Motor neuron (in vitro differentiated cells): ENCODE results near the gene SOX9. TPM values are rescaled to one million over a fixed set of nuclear protein-coding genes. Genes with fewer than 3 reads are reported as not detected.
"Not testable (repeated sequence)": the region's sequence is repeated elsewhere in the genome, so short reads cannot be mapped to it uniquely, and the experiment has no call there.

ENCODE experiments used
- ATAC-seq, 8 experiments: fragments of 200-7000 bp; cut with Tn5 transposase; replicated peaks in 6 of 8; 2 replicates each; pipeline ENCODE4 v1.8.0; 2021; ENCODE audit warnings: mild to moderate bottlenecking in 8 of 8, moderate library complexity in 8 of 8
- H3K27ac ChIP-seq, 2 donors: fragments of 250-450 bp; sonication (Bioruptor Pico); 2 replicates each; pipeline ENCODE4 v1.9.0; 2021; ENCODE audit warnings: antibody characterized with exemption in 2 of 2, mild to moderate bottlenecking in 2 of 2, moderate library complexity in 1 of 2
- H3K4me1 ChIP-seq, 2 donors: fragments of 250-450 bp; sonication (Bioruptor Pico); replicated peaks in 1 of 2; 2 replicates each; pipeline ENCODE4 v1.6.1; 2021; ENCODE audit warnings: antibody characterized with exemption in 2 of 2, mild to moderate bottlenecking in 2 of 2, moderate library complexity in 1 of 2
- H3K4me3 ChIP-seq, 5 donors: fragments of 250-450 bp; sonication (Bioruptor Pico); 2 replicates each; pipeline ENCODE4 v1.9.0; 2021; ENCODE audit warnings: antibody characterized with exemption in 5 of 5, mild to moderate bottlenecking in 5 of 5, moderate library complexity in 4 of 5
- WGBS, 10 experiments: fragments of 450-650 bp; shearing (Covaris generic); methylation state at CpG; one replicate each; pipeline ENCODE4 v1.0.0; 2022; 5-methylcytosine and 5-hydroxymethylcytosine counted together
- in situ Hi-C, 9 experiments: fragments of 400-800 bp; cut with MboI; loops; one replicate each; pipeline ENCODE4 v1.15.0; 2021; ENCODE audit warnings: low sequenced_read_pairs in 9 of 9, low pct_unique_long_range_greater_than_20kb in 2 of 9; ENCODE audit not compliant: unreplicated experiment in 9 of 9
- total RNA-seq, 8 experiments: library from RNA; unstranded; fragments of 300-600 nt; gene quantifications; 2 replicates each; pipeline versions ENCODE4 v1.2.3 to v1.2.4, GENCODE V29; 2022

SOX9 gene
- total RNA-seq, 8 experiments from 2014 or later = 1.8 to 108 (median 17.3) TPM

GRCh38 chr17:72097144-72097543 lies 23.7 kb upstream of the SOX9 start:
- no peak for ATAC-seq
- WGBS, 10 experiments = 80 to 94% (median 92%) methylated on average over 1 to 8 of the region's 10 CpGs; no CpG with 5 or more reads in 5 of the 10 experiments

GRCh38 chr17:72099919-72100318 lies 20.9 kb upstream of the SOX9 start:
- in situ Hi-C loops = loop anchor here in 6 of 9 experiments (25.0 kb wide), 5 partner anchors 437 to 1463 kb away; no protein-coding TSS in a partner anchor
- no peaks in the 10 kb centered on the region for H3K4me1 ChIP-seq
- ATAC-seq = no peak
- WGBS, 10 experiments = 0 to 100% (median 67%) methylated on average over 1 to 3 of the region's 4 CpGs; no CpG with 5 or more reads in 4 of the 10 experiments
- H3K27ac ChIP-seq = no peak overlapping the region
- no peak overlapping the region for H3K4me3 ChIP-seq

More at GRCh38 chr17:72097144-72097543, 23.7 kb upstream of the SOX9 start:
- Histone ChIP-seq H3K4me3 (no peak overlapping the region), H3K4me1 (no peaks in the 10 kb centered on the region), H3K27ac (no peak overlapping the region)
- in situ Hi-C loops = loop anchor here in 1 of 9 experiments (25.0 kb wide), 1 partner anchor 635 kb away; no protein-coding TSS in a partner anchor

- Histone ChIP-seq H3K4me3 (no peak overlapping the region), H3K4me1 (no peaks in the 10 kb centered on the region), H3K27ac (no peak overlapping the region)
- WGBS, 10 experiments = 29 to 100% (median 93%) methylated on average over 1 to 4 of the region's 5 CpGs
- in situ Hi-C loops = loop anchor here in 5 of 9 experiments (25.0 kb wide), 4 partner anchors 437 to 1463 kb away; no protein-coding TSS in a partner anchor
- no peak for ATAC-seq
These were observed 20.4 kb upstream of the SOX9 start for GRCh38 chr17:72100470-72100869.

GRCh38 chr17:72101526-72101925 lies 19.3 kb upstream of the SOX9 start:
- in situ Hi-C loops = loop anchor here in 5 of 9 experiments (25.0 kb wide), 4 partner anchors 436 to 1464 kb away; no protein-coding TSS in a partner anchor
- no peak for ATAC-seq
- 0 to 89% (median 30%) methylated on average over 1 to 3 of the region's 3 CpGs; no CpG with 5 or more reads in 3 of the 10 experiments for WGBS, 10 experiments
- Histone ChIP-seq H3K4me1 (peaks cover 0 to under 1% of the 10 kb centered on the region in 2 donors), H3K27ac (no peak overlapping the region), H3K4me3 (no peak overlapping the region)

GRCh38 chr17:72102366-72102765 lies 18.5 kb upstream of the SOX9 start:
- in situ Hi-C loops = loop anchor here in 5 of 9 experiments (25.0 kb wide), 4 partner anchors 435 to 1465 kb away; no protein-coding TSS in a partner anchor
- WGBS, 10 experiments = 40 to 100% (median 100%) methylated on average over 1 of the region's 1 CpG; no CpG with 5 or more reads in 4 of the 10 experiments

GRCh38 chr17:72104164-72104862 lies 16.5 kb upstream of the SOX9 start:
- ATAC-seq = no peak
- in situ Hi-C loops = loop anchor here in 5 of 9 experiments (25.0 kb wide), 4 partner anchors 433 to 1467 kb away; no protein-coding TSS in a partner anchor
- Histone ChIP-seq H3K4me1 (peaks cover 13 to 19% of the 10 kb centered on the region in 2 donors), H3K4me3 (no peak overlapping the region), H3K27ac (no peak overlapping the region)
- WGBS, 10 experiments = 40 to 96% (median 80%) methylated on average over 1 to 9 of the region's 11 CpGs; no CpG with 5 or more reads in 3 of the 10 experiments

More at GRCh38 chr17:72102366-72102765, 18.5 kb upstream of the SOX9 start:
- H3K4me1 ChIP-seq = peaks cover 5 to 9% of the 10 kb centered on the region in 2 donors
- H3K27ac ChIP-seq = no peak overlapping the region
- H3K4me3 ChIP-seq = no peak overlapping the region
- no peak for ATAC-seq

- in situ Hi-C loops = loop anchor here in 5 of 9 experiments (25.0 kb wide), 4 partner anchors 432 to 1468 kb away; no protein-coding TSS in a partner anchor
- WGBS, 10 experiments = 43 to 98% (median 80%) methylated on average over 1 to 6 of the region's 6 CpGs; no CpG with 5 or more reads in 1 of the 10 experiments
These were observed 16.0 kb upstream of the SOX9 start for GRCh38 chr17:72104863-72105234.

GRCh38 chr17:72107100-72107499 lies 13.7 kb upstream of the SOX9 start:
- Histone ChIP-seq H3K4me1 (peaks cover 23 to 28% of the 10 kb centered on the region in 2 donors), H3K4me3 (no peak overlapping the region), H3K27ac (no peak overlapping the region)
- WGBS, 10 experiments = 62 to 100% (median 80%) methylated on average over 1 to 4 of the region's 5 CpGs; no CpG with 5 or more reads in 6 of the 10 experiments
- ATAC-seq = no peak
- in situ Hi-C loops = loop anchor here in 5 of 9 experiments (25.0 kb wide), 4 partner anchors 430 to 1470 kb away; no protein-coding TSS in a partner anchor

More at GRCh38 chr17:72104863-72105234, 16.0 kb upstream of the SOX9 start:
- Histone ChIP-seq H3K4me1 (peaks cover 13 to 19% of the 10 kb centered on the region in 2 donors), H3K4me3 (no peak overlapping the region), H3K27ac (no peak overlapping the region)
- no peak for ATAC-seq

- peaks cover 23 to 32% of the 10 kb centered on the region in 2 donors for H3K4me1 ChIP-seq
- no peak overlapping the region for H3K4me3 ChIP-seq
- no peak overlapping the region for H3K27ac ChIP-seq
- WGBS, 10 experiments = 2 to 100% (median 90%) methylated on average over 1 to 17 of the region's 18 CpGs; no CpG with 5 or more reads in 1 of the 10 experiments
- peak in 6 of 8 experiments; percentile 19 to 97 (median 66) for ATAC-seq
- in situ Hi-C loops = loop anchor here in 5 of 9 experiments (25.0 kb wide), 4 partner anchors 427 to 1473 kb away; no protein-coding TSS in a partner anchor
These were observed 10.4 kb upstream of the SOX9 start for GRCh38 chr17:72110231-72110941.

- WGBS, 10 experiments = 0 to 86% (median 75%) methylated on average over 1 to 2 of the region's 4 CpGs; no CpG with 5 or more reads in 7 of the 10 experiments
- Histone ChIP-seq H3K4me3 (no peak overlapping the region), H3K27ac (no peak overlapping the region), H3K4me1 (peaks cover 27 to 37% of the 10 kb centered on the region in 2 donors)
- ATAC-seq = peak in 5 of 8 experiments; percentile 13 to 67 (median 44)
- in situ Hi-C loops = loop anchor here in 5 of 9 experiments (25.0 kb wide), 4 partner anchors 426 to 1474 kb away; no protein-coding TSS in a partner anchor
These were observed 9.9 kb upstream of the SOX9 start for GRCh38 chr17:72110942-72111318.

GRCh38 chr17:72111336-72111923 lies 9.4 kb upstream of the SOX9 start:
- WGBS, 10 experiments = 16 to 100% (median 47%) methylated on average over 1 to 8 of the region's 10 CpGs; no CpG with 5 or more reads in 3 of the 10 experiments
- ATAC-seq = peak in 5 of 8 experiments; percentile 46 to 71 (median 65)
- in situ Hi-C loops = loop anchor here in 5 of 9 experiments (25.0 kb wide), 4 partner anchors 426 to 1474 kb away; no protein-coding TSS in a partner anchor
- no peak overlapping the region for H3K4me3 ChIP-seq
- H3K27ac ChIP-seq = no peak overlapping the region
- peaks cover 28 to 41% of the 10 kb centered on the region in 2 donors for H3K4me1 ChIP-seq

- in situ Hi-C loops = loop anchor here in 5 of 9 experiments (25.0 kb wide), 4 partner anchors 425 to 1475 kb away; no protein-coding TSS in a partner anchor
- H3K4me3 ChIP-seq, ATAC-seq, H3K27ac ChIP-seq: not testable (repeated sequence)
- WGBS, 10 experiments = 80 to 100% (median 100%) methylated on average over 1 to 5 of the region's 5 CpGs; no CpG with 5 or more reads in 1 of the 10 experiments
- H3K4me1 ChIP-seq = peaks cover 23 to 44% of the 10 kb centered on the region in 2 donors
These were observed 8.9 kb upstream of the SOX9 start for GRCh38 chr17:72111926-72112325.
